GM21423 (cell line): ENCODE measurements around the gene CARD9.
"Not testable (repeated sequence)": the region's sequence is repeated elsewhere in the genome, so short reads cannot be mapped to it uniquely, and the experiment has no call there.

Source experiments
- ATAC-seq: cut with Tn5 transposase; IDR thresholded peaks from one replicate; pipeline ENCODE4 v1.9.1; 2021; ENCODE audit warnings: mild to moderate bottlenecking, moderate library complexity; ENCODE audit not compliant: unreplicated experiment

Gene CARD9

GRCh38 chr9:136326061-136326760 lies 47.3 kb downstream of the CARD9 start:
- ATAC-seq: no peak

- ATAC-seq: no peak
Observed at GRCh38 chr9:136325358-136325757, 48.1 kb downstream of the CARD9 start.

DNA sequence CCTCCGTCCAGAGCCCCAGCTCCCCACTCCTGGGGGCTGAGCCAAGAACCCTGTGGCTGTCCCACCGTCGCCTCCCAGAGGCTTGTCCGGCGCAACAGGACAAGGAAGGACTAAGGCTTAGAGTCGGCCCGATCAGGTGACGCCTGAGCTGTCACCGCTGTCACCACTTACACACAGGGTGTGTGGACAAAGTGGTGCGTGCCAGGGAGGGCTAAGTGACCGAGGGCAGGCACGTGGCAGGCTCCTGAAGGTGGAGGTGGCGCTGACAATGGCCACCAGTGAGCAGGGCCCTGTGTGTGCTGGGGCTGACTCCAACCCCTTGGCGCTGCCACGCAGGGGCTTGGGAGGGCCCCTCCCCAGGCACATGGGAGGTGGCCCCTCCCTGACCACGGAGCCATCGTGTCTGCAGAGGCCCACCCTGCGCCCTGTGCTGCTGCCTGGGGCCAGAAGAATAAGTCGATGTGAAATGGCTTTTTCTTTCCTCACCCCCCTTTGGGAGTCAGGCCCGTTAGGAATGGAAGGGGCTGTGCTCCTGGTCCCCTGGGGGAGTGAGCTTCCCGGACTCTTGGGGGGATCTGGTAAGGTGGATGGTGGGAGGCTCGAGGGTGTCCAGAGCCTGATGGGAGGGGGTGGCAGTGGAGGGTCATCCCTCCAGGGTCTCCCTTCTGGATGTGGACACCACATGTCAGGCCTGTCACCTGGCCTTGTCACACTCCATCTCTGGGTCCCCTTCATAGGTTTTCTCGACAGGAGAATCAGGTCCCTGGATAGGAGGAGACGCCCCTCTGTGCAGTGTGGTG lies 48.8 kb downstream of the CARD9 start:
- no peak for ATAC-seq

GRCh38 chr9:136323371-136323789 lies 50.1 kb downstream of the CARD9 start:
- no peak for ATAC-seq

DNA sequence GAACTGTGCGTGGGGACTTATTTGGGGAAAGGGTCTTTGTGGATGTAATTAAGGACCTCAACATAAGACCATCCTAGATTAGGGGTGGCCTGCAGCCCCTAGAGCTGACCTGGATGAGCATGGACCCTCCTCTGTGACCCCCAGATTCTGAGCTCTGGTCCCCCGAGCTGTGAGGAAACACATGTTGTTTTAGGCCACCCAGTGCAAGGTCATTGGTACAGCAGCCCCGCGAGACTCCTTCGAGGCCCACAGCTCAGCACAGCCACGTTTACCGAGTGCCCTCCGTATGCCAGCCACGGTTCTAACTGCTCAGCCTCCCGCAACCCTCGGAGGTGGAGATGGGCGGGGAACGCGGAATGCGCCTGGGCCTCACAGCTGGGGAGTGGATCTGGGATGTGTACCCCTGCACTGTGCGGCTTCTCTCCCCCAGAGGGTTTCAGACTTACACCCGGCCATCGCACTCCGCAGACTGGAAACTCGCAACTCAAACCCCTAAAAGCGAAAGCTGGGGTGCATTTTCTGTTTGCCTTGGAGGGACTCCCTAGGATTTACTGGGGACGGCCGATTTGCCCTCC lies 50.6 kb downstream of the CARD9 start:
- ATAC-seq: no peak

GRCh38 chr9:136321561-136321960 lies 51.9 kb downstream of the CARD9 start:
- no peak for ATAC-seq

DNA sequence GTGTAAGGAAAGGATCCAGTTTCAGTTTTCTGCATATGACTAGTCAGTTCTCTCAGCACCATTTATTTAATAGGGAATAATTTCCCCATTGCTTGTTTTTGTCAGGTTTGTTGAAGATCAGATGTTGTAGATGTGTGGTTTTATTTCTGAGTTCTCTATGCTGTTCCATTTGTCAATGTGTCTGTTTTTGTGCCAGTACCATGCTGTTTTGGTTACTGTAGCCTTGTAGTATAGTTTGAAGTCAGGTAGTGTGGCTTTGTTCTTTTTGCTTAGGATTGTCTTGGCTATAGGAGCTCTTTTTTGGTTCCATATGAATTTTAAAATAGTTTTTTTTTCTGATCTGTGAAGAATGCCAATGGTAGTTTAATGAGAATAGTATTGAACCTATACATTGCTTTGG lies 52.5 kb downstream of the CARD9 start:
- ATAC-seq: not testable (repeated sequence)

DNA sequence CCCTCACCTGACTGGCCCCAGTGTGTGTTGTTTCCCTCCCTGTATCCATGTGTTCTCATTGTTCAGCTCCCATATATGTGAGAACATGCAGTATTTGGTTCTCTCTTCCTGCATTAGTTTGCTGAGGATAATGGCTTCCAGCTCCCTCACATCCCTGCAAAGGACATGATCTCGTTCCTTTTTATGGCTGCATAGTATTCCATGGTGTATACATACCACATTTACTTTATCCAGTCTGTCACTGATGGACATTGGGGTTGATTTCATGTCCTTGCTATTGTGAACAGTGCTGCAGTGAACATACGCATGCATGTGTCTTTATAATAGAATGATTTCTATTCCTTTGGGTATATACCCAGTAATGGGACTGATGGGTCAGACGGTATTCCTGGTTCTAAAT lies 53.5 kb downstream of the CARD9 start:
- not testable (repeated sequence) for ATAC-seq

DNA sequence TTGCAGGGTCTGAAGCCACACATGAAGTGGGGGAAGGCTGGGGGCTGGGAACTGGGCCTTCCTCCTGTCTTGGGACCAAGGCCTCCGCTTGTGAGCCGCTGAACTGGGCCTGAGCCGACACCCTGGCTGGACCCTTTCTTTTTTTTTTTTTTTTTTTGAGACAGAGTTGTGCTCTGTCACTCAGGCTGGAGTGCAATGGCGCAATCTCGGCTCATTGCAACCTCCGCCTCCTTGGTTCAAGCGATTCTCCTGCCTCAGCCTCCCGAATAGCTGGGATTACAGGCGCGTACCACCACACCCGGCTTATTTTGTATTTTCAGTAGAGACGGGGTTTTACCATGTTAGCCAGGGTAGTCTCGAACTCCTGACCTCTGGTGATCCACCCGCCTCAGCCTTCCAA lies 54.2 kb downstream of the CARD9 start:
- ATAC-seq: not testable (repeated sequence)

GRCh38 chr9:136318776-136319241 lies 54.7 kb downstream of the CARD9 start:
- no peak for ATAC-seq

DNA sequence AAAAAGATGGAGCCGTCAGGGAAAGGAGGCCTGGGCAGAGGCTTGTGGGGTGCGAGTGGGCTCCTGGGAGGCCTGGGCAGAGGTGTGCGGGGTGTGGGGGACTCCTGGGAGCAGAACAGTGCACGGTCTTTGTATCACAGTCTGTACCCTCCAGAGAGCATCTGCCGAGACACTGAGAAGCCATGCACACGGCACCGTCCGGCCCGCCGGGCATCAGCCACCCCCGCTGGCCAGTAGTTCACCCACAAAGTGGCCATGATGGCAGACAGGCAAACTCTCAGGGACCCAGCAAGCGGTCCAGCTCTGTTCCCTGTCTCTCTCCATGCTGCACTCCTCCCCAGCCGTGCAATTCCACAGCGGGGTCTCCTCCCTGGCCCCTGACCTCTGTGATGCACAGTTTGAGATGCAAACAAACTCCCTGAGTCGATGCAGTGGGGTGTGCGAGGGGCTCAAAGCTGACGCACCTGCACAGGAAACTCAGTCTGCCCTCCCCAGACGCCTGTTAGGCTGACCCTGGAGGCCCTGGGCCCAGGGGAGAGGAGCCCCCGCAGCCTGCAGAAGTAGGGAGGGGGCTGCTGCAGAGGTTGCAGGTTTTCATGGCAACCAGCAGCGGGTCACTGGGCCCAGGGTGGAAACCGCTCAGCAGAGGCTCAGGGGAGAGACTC lies 55.2 kb downstream of the CARD9 start:
- ATAC-seq: no peak

DNA sequence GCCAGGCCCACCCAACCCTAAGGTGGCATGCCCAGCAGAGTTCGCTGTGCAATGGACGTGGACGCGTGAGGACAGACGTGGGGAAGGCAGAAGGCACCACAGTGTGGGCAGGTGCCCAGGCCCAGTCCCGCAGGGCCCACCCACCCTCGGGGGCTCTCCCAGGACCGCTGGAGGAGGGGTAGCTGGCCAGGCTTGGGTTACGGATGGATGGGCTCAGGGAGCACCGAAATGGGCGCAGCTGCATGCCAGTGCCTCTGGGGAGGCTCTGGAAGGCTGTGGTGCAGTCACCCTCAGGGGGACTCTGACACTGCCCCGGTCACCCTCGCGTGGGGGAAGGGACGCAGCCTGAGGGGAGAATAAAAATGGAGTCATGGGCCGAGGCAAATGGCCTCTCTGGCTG lies 55.8 kb downstream of the CARD9 start:
- ATAC-seq: no peak

GRCh38 chr9:136316896-136317676 lies 56.4 kb downstream of the CARD9 start:
- no peak for ATAC-seq

GRCh38 chr9:136316271-136316751 lies 57.2 kb downstream of the CARD9 start:
- no peak for ATAC-seq

- no peak for ATAC-seq
Observed at GRCh38 chr9:136314944-136315343, 58.5 kb downstream of the CARD9 start.

DNA sequence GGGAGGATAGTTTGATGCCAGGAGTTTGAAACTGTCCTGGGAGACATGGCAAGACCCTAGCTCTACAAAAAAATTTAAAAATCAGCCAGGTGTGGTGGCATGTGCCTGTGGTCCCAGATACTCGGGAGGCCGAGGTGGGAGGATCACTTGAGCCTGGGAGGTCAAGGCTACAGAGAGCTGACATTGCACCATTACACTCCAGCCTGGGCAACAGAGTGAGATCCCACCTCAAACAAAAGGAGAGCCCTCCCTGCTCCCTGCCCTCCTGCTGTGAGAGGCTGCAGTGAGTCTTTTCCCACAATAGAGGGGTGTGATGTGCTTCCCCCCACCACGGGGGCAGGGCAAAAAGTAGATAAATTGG lies 59.4 kb downstream of the CARD9 start:
- no peak for ATAC-seq
